NCI-H1436 (cell line): ENCODE results near the gene TMEM255B.
"Not testable (repeated sequence)": the region's sequence is repeated elsewhere in the genome, so short reads cannot be mapped to it uniquely, and the experiment has no call there.

Source experiments
- DNase-seq: peaks from one replicate; lab custom pipeline; 2025; lab: John Stamatoyannopoulos, UW

TMEM255B gene

DNA sequence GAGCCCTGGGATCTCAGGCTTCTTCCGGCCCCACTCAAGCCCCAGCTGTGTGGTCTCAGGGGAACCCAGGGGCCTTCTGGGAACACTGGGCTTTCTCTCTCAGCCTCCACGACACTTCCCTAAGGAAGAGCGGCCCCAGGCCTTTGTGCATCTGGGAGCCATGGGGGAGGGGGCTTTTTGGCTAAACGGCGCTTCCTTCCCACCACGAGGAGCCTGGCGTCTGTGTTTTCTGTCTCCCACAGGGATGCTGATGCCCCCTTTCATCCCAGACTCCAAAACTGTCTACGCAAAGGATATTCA is 24.2 kb upstream of the TMEM255B start:
- no peak for DNase-seq

- DNase-seq: no peak
Measured at GRCh38 chr13:113735194-113735593, 23.8 kb upstream of the TMEM255B start.

- DNase-seq: no peak
Measured at GRCh38 chr13:113735750-113736149, 23.3 kb upstream of the TMEM255B start.

DNA sequence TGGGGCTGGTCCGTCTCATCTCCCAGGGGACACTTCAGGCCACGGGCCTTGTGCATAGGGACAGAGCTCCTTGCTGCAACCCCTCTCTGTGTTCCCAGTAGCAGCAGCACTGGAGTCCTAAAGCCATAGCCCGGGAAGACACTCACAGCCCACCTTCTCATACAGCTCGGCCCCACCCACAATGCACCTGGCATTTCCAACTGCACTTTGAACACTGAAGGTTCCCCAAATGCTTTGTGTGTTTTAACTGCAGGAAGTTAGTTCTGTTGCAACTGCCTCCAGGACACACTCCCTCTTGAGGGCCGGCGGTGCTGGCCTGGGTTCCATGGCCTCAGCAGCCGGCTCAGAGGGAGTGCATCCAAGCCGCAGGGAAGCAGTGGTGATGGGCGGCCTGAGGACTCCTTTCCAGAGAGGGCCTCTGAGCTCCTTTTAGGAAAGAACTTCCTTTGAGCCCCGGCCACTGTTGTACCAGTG is 22.7 kb upstream of the TMEM255B start:
- DNase-seq: no peak

GRCh38 chr13:113737803-113738202 is 21.2 kb upstream of the TMEM255B start:
- no peak for DNase-seq

GRCh38 chr13:113739527-113740285 is 19.3 kb upstream of the TMEM255B start:
- no peak for DNase-seq

- DNase-seq: no peak
Measured at GRCh38 chr13:113740286-113740556, 18.8 kb upstream of the TMEM255B start.

DNA sequence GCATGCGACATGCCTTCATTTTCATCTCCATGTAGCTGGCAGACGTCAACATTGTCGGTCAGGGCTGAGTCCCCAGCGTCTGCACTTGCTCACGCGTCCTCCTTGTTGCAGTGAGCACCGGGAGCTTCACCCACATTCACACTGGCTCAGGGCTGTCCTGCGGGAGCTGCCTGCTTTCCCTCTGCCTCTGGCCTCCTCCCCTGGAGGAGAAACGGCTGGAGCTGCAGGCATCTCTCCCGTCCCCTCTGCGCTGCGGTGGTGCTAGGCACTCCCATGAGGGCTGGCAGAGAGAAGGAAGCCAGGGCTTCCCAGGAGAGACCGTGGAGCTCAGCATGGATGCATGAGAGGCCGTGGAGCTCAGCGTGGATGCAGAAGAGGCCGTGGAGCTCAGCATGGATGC is 18.4 kb upstream of the TMEM255B start:
- no peak for DNase-seq

GRCh38 chr13:113741191-113741668 is 17.8 kb upstream of the TMEM255B start:
- DNase-seq: no peak

DNA sequence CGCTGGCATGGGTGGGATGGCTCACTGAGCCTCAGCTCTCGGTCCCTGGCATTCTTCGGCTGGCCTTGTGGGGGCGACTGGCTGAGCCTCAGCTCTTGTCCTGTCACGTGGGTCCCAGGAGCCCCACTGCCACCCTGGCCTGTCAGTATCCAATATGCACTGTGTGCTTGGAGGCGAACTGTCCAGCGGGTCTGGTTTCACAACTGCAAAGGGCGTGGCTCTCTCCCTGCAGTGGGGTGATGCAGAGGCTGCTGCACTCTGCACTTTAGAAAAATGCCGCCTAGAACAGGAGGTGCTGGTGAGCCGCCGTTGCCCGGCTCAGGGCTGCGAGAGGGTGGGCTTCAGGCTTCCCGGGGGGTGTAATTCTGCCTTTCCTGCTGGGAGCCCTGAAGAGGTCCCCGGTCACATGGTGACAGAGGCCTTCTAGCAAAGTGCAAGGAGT is 17.0 kb upstream of the TMEM255B start:
- peak; percentile 77 for DNase-seq

GRCh38 chr13:113742445-113743120 is 16.4 kb upstream of the TMEM255B start:
- no peak for DNase-seq

- no peak for DNase-seq
Measured at GRCh38 chr13:113743366-113744195, 15.4 kb upstream of the TMEM255B start.

GRCh38 chr13:113744197-113745000 is 14.6 kb upstream of the TMEM255B start:
- DNase-seq: peak; percentile 86

- DNase-seq: no peak
Measured at GRCh38 chr13:113745059-113745458, 14.0 kb upstream of the TMEM255B start.

GRCh38 chr13:113745500-113746142 is 13.4 kb upstream of the TMEM255B start:
- DNase-seq: not testable (repeated sequence)

GRCh38 chr13:113746143-113746525 is 12.9 kb upstream of the TMEM255B start:
- DNase-seq: no peak

- DNase-seq: no peak
Measured at GRCh38 chr13:113746671-113747070, 12.4 kb upstream of the TMEM255B start.

DNA sequence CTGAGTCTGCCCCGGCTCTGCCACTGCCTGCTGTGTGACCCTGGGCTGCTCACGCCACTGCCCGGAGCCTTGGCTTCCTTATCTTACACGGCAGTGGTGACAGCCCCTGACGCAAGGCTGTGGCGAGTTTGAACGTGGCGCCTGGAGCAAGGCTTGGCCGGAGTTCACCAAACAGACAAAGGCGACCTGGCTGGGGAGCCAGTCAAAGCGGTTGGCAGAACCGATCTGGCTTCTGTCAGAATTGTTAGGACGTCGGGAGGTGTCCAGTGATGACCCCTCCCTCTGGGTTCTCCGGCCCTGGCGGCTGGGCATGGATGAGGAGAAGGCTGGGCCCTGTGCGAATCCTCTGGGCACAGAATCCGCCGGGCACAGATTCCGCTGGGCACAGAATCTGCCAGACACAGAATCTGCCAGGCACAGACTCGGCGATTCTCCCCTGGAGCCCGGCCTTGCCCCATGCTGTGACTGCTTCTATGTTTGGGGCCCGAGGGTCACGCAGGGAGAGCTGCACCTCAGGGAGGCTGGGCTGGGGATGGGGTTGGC is 11.7 kb upstream of the TMEM255B start:
- no peak for DNase-seq

DNA sequence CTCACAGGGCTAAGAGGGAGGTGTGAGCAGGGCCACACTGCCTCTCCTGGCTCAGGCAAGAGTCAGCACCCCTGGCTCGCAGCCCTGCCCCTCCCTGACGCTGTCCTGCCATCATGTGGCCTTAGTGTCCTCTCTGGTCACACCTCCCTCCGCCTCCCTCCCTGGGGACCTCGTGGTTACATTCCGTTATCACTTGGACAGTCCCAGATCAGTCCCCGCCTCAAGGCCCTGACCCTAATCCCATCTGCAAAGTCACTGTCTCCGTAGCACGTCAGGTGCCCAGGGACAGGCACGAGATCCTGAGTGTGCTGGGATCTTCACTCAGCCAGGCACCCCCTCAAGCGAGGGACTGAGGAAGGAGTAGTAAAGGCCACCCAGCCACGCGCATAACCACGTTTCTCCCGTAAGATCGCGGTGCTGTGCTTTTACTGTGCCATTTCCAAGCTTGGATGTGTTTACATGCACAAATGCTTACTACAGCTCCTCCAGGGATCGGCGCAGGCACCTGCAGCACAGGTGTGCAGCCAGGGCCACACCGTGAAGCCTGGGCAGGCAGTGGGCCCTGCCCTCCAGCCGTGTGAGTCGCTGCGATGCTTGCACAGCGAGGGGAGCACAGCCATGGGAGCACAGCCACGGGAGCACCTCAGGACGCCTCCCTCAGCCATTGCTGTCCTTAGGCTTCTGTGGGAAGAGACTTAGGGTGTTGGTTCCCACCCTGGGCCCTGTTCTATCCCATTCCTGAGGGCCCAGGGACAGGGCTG is 10.7 kb upstream of the TMEM255B start:
- DNase-seq: no peak

DNA sequence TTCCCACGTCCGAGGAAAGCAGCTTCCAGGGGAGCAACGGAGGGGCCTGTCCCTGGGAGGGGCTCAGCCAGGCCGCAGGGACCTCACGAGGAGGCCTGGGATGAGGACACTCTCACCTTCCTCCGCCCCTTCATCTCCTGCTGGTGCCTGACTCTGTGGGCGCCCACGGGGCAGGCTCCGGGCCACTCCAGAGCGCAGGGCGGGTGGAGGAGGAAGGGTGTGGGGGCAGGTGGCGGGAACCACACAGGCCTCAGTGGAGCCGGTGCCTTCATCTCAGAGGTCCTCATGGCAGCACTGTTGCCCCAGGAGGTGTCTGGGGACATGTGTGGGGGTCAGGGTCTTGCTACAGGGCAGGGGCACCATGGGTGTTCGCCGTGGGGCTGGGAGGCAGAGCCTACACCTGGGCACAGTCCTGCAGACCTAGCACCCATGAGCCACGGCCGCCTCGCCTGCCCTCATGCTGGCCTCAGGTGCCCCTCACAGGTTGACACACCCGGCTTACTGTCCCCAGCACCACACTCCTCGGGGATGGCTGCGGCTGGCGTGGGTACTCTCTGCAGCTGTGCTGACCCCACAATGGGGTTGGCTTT is 10.1 kb upstream of the TMEM255B start:
- DNase-seq: no peak
